B cell (primary cell): ENCODE measurements around the gene MPEG1.

Source experiments
- CTCF ChIP-seq: fragments of 200-600 bp; IDR thresholded peaks from one replicate; pipeline ENCODE4 v1.8.0; 2022; ENCODE audit warnings: antibody characterized with exemption, mild to moderate bottlenecking
- EZH2 ChIP-seq: IDR thresholded peaks from 2 replicates; pipeline ENCODE4 v1.6.1; 2012; ENCODE audit warnings: borderline replicate concordance, low read depth, mild to moderate bottlenecking, moderate library complexity, low read length; ENCODE audit not compliant: insufficient read depth, poor library complexity, severe bottlenecking

DNA sequence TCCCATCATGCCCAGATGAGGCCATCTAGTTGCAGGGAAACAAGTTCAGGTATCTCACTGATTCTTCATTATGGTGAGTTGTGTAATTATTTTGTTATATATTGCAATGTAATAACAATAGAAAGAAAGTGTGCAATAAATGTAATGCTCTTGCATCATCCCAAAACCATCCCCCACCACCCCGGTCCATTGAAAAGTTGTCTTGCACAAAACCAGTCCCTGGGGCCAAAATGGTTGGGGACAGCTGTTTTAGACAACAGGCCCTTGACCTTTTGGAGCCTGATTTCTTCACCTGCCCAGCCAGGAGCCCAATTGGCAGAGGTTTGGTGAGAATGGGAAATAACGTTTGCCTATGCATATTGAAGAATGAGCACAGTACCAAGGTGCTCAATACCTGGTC, 15.9 kb downstream of the MPEG1 start:
- TF ChIP-seq CTCF: no peak
- no peak for TF ChIP-seq EZH2
